ENCODE data around the gene UBASH3A.
A peak's percentile ranks its signal among the peaks of the same experiment; 100 is the strongest.

Gene UBASH3A

GRCh38 chr21:42403611-42404231 lies at the start of gene UBASH3A:
Gene UBASH3A, plus strand, starts transcription at chr21:42403902. Its CDS starts 44 bp downstream, at chr21:42403946.
- DNase-seq, result no peak

GRCh38 chr21:42356046-42356445 lies 47.7 kb upstream of the UBASH3A start:
- DNase-seq, result no peak

GRCh38 chr21:42356650-42357049 lies 47.1 kb upstream of the UBASH3A start:
- DNase-seq, result no peak

GRCh38 chr21:42357307-42357706 lies 46.4 kb upstream of the UBASH3A start:
- no peak for DNase-seq

GRCh38 chr21:42358261-42358660 lies 45.4 kb upstream of the UBASH3A start:
- no peak for DNase-seq

GRCh38 chr21:42358937-42359336 lies 44.8 kb upstream of the UBASH3A start:
- no peak for DNase-seq

GRCh38 chr21:42360317-42360716 lies 43.4 kb upstream of the UBASH3A start:
- DNase-seq, result no peak

- DNase-seq, result peak; percentile 97
Observed at GRCh38 chr21:42361286-42361685, 42.4 kb upstream of the UBASH3A start.

GRCh38 chr21:42362198-42362597 lies 41.5 kb upstream of the UBASH3A start:
- DNase-seq, result no peak

GRCh38 chr21:42362700-42363099 lies 41.0 kb upstream of the UBASH3A start:
- no peak for DNase-seq

GRCh38 chr21:42363312-42363711 lies 40.4 kb upstream of the UBASH3A start:
- no peak for DNase-seq

GRCh38 chr21:42364304-42364865 lies 39.3 kb upstream of the UBASH3A start:
- DNase-seq, result no peak

GRCh38 chr21:42365770-42366169 lies 37.9 kb upstream of the UBASH3A start:
- no peak for DNase-seq

- no peak for DNase-seq
Observed at GRCh38 chr21:42366292-42367010, 37.3 kb upstream of the UBASH3A start, which contains the start of gene TFF1. Gene TFF1, minus strand, starts transcription at chr21:42366535. Its CDS starts 40 bp downstream, at chr21:42366495.

- DNase-seq, result no peak
Observed at GRCh38 chr21:42367367-42368165, 36.1 kb upstream of the UBASH3A start.

GRCh38 chr21:42369821-42370220 lies 33.9 kb upstream of the UBASH3A start:
- DNase-seq, result no peak

- no peak for DNase-seq
Observed at GRCh38 chr21:42370894-42371654, 32.6 kb upstream of the UBASH3A start.

- DNase-seq, result no peak
Observed at GRCh38 chr21:42373196-42373907, 30.4 kb upstream of the UBASH3A start.

- DNase-seq, result no peak
Observed at GRCh38 chr21:42373908-42374455, 29.7 kb upstream of the UBASH3A start.

GRCh38 chr21:42374457-42374856 lies 29.2 kb upstream of the UBASH3A start:
- DNase-seq, result no peak

GRCh38 chr21:42374864-42375499 lies 28.7 kb upstream of the UBASH3A start:
- DNase-seq, result peak; percentile 44
